NCI-H774 (cell line): ENCODE measurements around the gene CRTC1.

ENCODE experiments used
- DNase-seq: peaks from one replicate; lab custom pipeline; 2025; lab: John Stamatoyannopoulos, UW

CRTC1 gene

DNA sequence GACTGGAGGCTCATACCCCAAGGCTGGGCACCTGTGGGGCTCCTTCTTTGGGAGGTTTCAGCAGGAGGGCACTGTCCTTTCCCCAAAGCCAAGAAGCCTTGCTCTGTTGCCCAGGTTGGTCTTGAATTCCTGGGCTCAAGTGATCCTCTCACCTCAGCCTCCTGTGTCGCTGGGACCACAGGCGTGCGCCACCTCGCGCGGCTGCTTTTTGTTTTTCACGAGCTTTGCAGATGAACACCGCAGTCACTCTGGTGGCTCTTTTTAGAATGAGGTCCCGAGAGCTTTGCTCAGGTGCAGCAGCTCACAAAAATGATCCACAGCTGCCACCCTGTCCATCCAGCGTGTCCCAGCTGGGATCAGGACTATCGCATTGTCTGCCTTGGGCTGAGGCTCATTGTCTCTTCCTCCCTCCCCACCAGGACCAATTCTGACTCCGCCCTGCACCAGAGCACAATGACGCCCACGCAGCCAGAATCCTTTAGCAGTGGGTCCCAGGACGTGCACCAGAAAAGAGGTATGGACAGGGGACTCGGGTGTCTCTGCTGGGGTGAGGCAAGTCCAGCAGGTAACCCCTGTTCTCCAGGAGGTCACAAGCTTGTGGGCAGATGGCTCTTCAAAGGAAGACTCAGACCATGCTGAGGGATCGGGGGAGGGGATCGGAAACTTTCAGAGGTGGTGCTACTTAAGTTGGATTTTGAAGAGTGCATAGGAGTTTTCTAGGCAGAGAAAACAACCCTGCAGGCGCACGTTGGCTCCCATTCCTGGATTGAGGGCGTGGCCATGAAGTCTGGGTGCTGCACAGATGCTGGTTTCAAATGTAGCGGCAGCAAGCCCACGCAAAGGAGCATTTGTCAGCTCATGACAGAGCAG, 66.1 kb downstream of the CRTC1 start:
- DNase-seq, result no peak

GRCh38 chr19:18750295-18750970, 67.0 kb downstream of the CRTC1 start:
- DNase-seq, result no peak

DNA sequence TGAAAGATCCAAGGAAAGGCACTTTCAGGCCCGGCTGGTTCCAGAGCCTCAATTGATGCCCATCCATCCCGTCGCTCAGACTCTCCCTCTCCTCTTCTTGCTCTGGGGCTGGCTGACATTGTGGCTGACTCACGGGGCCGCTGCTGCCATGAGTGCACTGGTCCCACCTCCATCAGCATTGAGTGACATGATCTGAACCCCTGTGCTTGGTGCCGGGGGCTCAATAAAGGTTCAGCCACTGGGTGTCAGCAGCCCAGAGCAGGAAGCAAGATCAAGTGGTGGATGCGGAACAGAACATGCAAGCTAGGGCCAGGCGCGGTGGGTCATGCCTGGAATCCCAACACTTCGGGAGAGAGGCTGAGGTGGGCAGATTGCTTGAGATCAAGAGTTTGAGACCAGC, 68.1 kb downstream of the CRTC1 start:
- no peak for DNase-seq

DNA sequence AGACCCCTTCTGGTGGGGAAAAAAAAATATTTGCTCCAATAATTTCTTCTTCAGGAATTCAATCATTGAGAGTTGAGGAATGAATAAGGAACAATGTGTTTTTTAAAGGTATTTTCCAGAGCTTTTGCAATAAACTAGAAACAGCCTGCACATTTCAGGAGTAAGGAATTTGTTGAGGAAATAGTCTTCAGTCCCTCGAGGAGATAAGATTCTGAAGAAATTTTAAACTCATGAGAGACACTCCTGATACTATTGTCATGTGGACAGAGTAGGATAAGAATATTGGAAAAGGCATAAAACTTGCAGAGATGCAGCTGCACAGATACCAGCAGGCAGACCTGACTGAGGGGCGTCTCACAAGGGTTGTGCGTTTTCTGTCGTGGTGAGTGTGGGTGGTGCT, 71.0 kb downstream of the CRTC1 start:
- no peak for DNase-seq

- DNase-seq, result no peak
Observed at GRCh38 chr19:18756896-18757295, 73.4 kb downstream of the CRTC1 start.

- DNase-seq, result no peak
Observed at GRCh38 chr19:18759304-18759994, 76.0 kb downstream of the CRTC1 start.

- DNase-seq, result no peak
Observed at GRCh38 chr19:18759995-18760426, 76.5 kb downstream of the CRTC1 start.

DNA sequence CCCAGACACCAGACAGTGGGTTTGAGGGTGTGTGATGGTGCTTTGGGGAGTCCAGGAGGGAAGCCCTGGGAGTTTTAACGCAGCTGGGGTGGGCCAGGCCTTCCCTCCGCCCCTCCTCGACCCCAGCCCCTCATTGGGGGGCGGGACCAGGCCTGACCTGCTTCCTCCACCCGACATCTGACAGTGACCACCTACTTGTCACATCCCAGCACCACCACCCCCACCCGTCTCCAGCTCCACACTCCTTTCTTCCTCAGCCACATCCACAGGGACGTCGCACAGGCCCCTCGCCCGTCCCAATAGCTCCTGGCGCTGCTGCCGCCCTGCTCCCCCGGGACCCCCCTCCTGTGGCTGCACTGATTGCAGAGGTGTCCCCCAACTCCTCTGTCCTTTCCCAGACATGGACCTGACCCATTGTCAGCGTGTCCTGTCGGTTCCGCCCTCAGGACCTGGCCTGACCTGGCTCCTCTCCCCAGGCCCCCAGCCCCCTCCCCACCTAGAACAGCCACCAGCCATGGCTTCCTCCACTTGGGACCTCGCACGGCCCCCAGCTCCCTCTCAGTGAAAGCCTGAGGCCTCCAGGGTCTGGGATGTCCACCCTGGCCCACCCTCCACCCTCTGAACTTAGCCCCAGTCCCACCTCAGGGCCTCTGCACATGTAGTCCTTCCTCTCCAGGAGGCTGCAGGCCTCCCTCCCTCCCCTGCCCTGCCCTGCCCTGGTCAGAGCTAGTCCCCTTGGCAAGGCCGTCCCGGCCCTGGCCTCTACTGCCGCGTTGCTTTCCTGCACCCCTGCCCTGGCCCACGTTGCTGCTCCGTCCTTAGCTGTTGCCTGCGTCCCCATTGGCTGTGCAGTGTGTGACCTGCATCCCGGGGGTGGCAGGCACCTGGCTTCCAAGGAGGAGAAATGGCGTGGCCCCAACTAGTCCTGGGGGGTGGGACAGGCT, 77.2 kb downstream of the CRTC1 start:
- DNase-seq, result no peak

- no peak for DNase-seq
Observed at GRCh38 chr19:18761531-18762110, 78.1 kb downstream of the CRTC1 start.

- peak; percentile 85 for DNase-seq
Observed at GRCh38 chr19:18762125-18763023, 78.9 kb downstream of the CRTC1 start.

DNA sequence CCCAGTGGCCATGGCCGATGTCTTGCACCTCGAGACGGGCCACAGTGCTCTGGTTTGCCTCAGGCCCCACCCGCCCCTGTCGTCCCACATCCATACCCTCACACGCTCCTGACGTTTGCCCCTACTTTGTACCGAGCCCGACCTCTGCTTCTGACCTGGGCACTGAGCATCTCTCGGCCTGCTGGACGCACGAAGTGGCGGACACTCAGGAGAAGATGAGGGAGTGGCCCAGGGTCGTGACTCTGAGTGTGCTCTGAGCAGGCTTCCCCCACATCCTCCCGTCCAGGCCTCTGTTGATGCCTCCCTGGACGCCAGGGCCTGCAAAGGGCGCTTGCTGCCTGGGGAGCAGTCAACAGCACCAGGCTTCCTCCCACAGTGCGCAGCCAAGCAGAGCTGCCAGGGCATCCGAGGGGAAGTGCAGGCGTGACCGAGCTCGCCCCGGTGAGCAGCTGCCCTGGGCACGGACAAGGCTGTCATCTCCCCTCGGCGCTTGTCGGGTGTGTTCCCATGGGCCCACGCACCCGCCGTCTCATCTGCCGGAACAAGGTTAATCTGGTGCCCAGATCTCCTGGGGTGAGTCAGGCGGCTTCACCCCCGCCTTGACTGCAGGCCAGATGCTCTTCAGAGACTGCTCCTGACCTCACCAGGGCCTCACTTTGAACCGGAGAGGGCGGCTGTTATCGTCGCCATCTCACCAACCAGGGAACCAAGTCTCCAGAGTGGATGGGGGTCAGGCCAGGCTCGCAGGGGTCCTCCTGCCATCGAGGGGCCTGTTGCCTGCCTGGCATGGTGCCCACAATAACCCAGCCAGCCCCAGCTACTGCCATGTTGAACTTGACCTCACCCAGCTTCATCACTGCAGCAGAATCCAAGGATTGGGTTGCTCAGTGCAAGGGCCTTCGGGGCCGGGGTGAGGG, 80.5 kb downstream of the CRTC1 start:
- DNase-seq, result no peak

DNA sequence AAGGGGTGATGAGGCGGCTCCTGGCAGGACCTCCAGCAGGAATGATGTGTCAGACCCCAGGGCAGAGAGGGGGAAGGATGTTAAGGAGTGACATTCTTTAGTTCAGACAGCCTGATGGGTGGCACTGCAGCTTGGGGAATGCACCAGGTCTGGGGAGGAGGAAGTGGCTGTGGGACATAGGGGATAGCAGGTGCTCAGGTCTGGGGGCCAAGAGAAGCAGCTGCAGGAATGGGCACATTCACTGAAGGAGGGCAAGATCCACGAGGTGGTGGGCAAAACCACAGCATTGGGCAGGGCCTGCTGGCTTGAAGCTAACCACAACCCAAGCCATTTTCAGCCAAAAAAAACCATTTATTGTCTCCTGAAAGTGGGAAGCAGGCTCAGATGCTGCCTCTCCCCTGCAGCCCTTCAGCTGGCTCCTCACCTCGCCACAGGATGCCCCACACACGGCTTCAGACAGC, 81.1 kb downstream of the CRTC1 start:
- DNase-seq, result no peak

GRCh38 chr19:18765224-18765623, 81.7 kb downstream of the CRTC1 start:
- DNase-seq, result peak; percentile 31

DNA sequence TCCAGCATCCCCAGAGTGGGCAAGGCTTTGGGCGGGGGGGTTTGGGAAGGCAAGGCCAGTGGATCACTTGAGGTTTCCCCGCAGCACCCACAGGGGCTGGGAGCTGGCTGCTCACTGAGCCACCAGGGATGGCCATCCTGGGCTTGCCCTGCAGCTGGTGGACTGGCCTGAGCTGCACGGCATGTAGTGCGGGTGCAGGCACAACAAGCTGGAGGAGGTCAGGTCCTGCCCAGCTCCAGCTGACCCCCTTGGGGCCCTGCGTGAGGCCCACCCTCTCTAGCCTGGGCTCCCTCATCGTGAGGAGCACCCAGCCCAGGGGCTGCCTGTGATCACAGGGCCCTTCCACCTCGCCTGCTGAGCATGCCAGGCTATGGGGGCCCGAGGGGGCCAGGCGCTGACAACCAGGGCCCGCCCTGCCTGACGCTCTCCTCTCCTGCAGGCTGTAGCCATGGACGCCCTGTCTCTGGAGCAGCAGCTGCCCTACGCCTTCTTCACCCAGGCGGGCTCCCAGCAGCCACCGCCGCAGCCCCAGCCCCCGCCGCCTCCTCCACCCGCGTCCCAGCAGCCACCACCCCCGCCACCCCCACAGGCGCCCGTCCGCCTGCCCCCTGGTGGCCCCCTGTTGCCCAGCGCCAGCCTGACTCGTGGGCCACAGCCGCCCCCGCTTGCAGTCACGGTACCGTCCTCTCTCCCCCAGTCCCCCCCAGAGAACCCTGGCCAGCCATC, 84.7 kb downstream of the CRTC1 start:
- no peak for DNase-seq

- no peak for DNase-seq
Observed at GRCh38 chr19:18768997-18769891, 85.8 kb downstream of the CRTC1 start.

- no peak for DNase-seq
Observed at GRCh38 chr19:18769989-18770528, 86.6 kb downstream of the CRTC1 start.
